GM10266 (cell line): ENCODE measurements around the gene BCKDHB.
"Not testable (repeated sequence)": the region's sequence is repeated elsewhere in the genome, so short reads cannot be mapped to it uniquely, and the experiment has no call there.

Experiments used
- DNase-seq: peaks from one replicate; pipeline ENCODE4 v3.0.0; 2012; ENCODE audit errors: extremely low spot score
- CTCF ChIP-seq: IDR thresholded peaks from 2 replicates; pipeline ENCODE4 v1.5.1; 2012; ENCODE audit warnings: mild to moderate bottlenecking, low read depth; ENCODE audit not compliant: control insufficient read depth, insufficient read depth; ENCODE audit errors: missing control alignments

BCKDHB gene

GRCh38 chr6:80106418-80107235 lies at the start of gene BCKDHB:
Gene BCKDHB, plus strand, starts transcription at chr6:80106671. Its CDS starts 23 bp downstream, at chr6:80106694.
- TF ChIP-seq CTCF: no peak
- peak; percentile 95 for DNase-seq

- DNase-seq: no peak
- TF ChIP-seq CTCF: no peak
These were observed 45.7 kb upstream of the BCKDHB start for GRCh38 chr6:80060774-80061173.

- DNase-seq: not testable (repeated sequence)
These were observed 38.3 kb upstream of the BCKDHB start for GRCh38 chr6:80068146-80068545.

GRCh38 chr6:80070431-80070830 lies 36.0 kb upstream of the BCKDHB start:
- not testable (repeated sequence) for DNase-seq

GRCh38 chr6:80077067-80077466 lies 29.4 kb upstream of the BCKDHB start:
- no peak for TF ChIP-seq CTCF
- no peak for DNase-seq

GRCh38 chr6:80088637-80089036 lies 17.8 kb upstream of the BCKDHB start:
- no peak for DNase-seq
- TF ChIP-seq CTCF: no peak

- DNase-seq: no peak
- no peak for TF ChIP-seq CTCF
These were observed 15.0 kb upstream of the BCKDHB start for GRCh38 chr6:80091506-80091905.

GRCh38 chr6:80094017-80094416 lies 12.5 kb upstream of the BCKDHB start:
- no peak for DNase-seq
- peak; percentile 43 for TF ChIP-seq CTCF
